GM12875 (cell line): ENCODE results near the gene C1QTNF3.

ENCODE experiments used
- H3K4me3 ChIP-seq: one replicate; pipeline ENCODE4 v1.5.1; 2011; ENCODE audit warnings: low read depth, low read length, control low read depth
- CTCF ChIP-seq: IDR thresholded peaks from 2 replicates; pipeline ENCODE4 v1.5.1; 2011; ENCODE audit warnings: low read depth, mild to moderate bottlenecking, control low read depth, inconsistent platforms, low read length, moderate library complexity, borderline replicate concordance; ENCODE audit not compliant: insufficient read depth

C1QTNF3 gene

GRCh38 chr5:33969572-33970452 is 73.2 kb downstream of the C1QTNF3 start:
- peak; percentile 78 for TF ChIP-seq CTCF
- H3K4me3 ChIP-seq: no peak overlapping the region

- H3K4me3 ChIP-seq: no peak overlapping the region
- no peak for TF ChIP-seq CTCF
Observed at GRCh38 chr5:33968211-33969005, 74.6 kb downstream of the C1QTNF3 start.
